Brain microvascular endothelial cell (primary cell): ENCODE data around the gene COMMD3.

ENCODE experiments used
- DNase-seq: peaks from one replicate; pipeline ENCODE4 v3.0.0-alpha.2; 2020
- H3K27ac ChIP-seq: fragments of 250-450 bp; sonication (Bioruptor Pico); 2 replicates; pipeline ENCODE4 v1.5.1; 2020; ENCODE audit warnings: mild to moderate bottlenecking, moderate library complexity
- H3K27me3 ChIP-seq: fragments of 250-450 bp; sonication (Bioruptor Pico); replicated peaks from 2 replicates; pipeline ENCODE4 v1.5.1; 2020; ENCODE audit warnings: mild to moderate bottlenecking
- H3K36me3 ChIP-seq: fragments of 250-450 bp; sonication (Bioruptor Pico); replicated peaks from 2 replicates; pipeline ENCODE4 v1.5.1; 2020; ENCODE audit warnings: mild to moderate bottlenecking
- H3K4me3 ChIP-seq: 2 replicates; pipeline ENCODE4 v1.5.1; 2011; ENCODE audit warnings: low read depth, mild to moderate bottlenecking, control low read depth, low read length, moderate library complexity
- in situ Hi-C: cut with HindIII; loops from 2 replicates; pipeline ENCODE4 v1.10.0; 2017; ENCODE audit warnings: low sequenced_read_pairs, low pct_ligation_motif_present
- TF ChIP-seq, protein P1 (sequence below): IDR thresholded peaks from 2 replicates; pipeline ENCODE4 v1.5.1; 2011; ENCODE audit warnings: low read depth, mild to moderate bottlenecking, moderate library complexity, low read length, control low read depth, inconsistent platforms; ENCODE audit errors: missing control alignments

Gene COMMD3

GRCh38 chr10:22321156-22321923 lies 5.2 kb downstream of the COMMD3 start:
- H3K4me3 ChIP-seq: peak overlapping the region; percentile 69
- H3K27ac ChIP-seq: peak overlapping the region; percentile 22
- H3K27me3 ChIP-seq: peaks cover 11% of the 10 kb centered on the region
- H3K36me3 ChIP-seq: no peaks in the 10 kb centered on the region
- DNase-seq: peak; percentile 60
- in situ Hi-C loops: no loop called here
- TF ChIP-seq, protein P1, sequence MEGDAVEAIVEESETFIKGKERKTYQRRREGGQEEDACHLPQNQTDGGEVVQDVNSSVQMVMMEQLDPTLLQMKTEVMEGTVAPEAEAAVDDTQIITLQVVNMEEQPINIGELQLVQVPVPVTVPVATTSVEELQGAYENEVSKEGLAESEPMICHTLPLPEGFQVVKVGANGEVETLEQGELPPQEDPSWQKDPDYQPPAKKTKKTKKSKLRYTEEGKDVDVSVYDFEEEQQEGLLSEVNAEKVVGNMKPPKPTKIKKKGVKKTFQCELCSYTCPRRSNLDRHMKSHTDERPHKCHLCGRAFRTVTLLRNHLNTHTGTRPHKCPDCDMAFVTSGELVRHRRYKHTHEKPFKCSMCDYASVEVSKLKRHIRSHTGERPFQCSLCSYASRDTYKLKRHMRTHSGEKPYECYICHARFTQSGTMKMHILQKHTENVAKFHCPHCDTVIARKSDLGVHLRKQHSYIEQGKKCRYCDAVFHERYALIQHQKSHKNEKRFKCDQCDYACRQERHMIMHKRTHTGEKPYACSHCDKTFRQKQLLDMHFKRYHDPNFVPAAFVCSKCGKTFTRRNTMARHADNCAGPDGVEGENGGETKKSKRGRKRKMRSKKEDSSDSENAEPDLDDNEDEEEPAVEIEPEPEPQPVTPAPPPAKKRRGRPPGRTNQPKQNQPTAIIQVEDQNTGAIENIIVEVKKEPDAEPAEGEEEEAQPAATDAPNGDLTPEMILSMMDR: no peak

GRCh38 chr10:22321924-22322640 lies 5.9 kb downstream of the COMMD3 start:
- DNase-seq: no peak
- Histone ChIP-seq H3K27ac (no peak overlapping the region), H3K36me3 (no peaks in the 10 kb centered on the region), H3K27me3 (peaks cover 11% of the 10 kb centered on the region), H3K4me3 (peak overlapping the region; percentile 60)
- TF ChIP-seq, protein P1: no peak
- in situ Hi-C loops: no loop called here

GRCh38 chr10:22322641-22323160 lies 6.5 kb downstream of the COMMD3 start:
- TF ChIP-seq, protein P1: no peak
- H3K36me3 ChIP-seq: peaks cover 2% of the 10 kb centered on the region
- H3K27ac ChIP-seq: no peak overlapping the region
- peaks cover 11% of the 10 kb centered on the region for H3K27me3 ChIP-seq
- H3K4me3 ChIP-seq: peak overlapping the region; percentile 60
- no peak for DNase-seq
- in situ Hi-C loops: no loop called here

DNA sequence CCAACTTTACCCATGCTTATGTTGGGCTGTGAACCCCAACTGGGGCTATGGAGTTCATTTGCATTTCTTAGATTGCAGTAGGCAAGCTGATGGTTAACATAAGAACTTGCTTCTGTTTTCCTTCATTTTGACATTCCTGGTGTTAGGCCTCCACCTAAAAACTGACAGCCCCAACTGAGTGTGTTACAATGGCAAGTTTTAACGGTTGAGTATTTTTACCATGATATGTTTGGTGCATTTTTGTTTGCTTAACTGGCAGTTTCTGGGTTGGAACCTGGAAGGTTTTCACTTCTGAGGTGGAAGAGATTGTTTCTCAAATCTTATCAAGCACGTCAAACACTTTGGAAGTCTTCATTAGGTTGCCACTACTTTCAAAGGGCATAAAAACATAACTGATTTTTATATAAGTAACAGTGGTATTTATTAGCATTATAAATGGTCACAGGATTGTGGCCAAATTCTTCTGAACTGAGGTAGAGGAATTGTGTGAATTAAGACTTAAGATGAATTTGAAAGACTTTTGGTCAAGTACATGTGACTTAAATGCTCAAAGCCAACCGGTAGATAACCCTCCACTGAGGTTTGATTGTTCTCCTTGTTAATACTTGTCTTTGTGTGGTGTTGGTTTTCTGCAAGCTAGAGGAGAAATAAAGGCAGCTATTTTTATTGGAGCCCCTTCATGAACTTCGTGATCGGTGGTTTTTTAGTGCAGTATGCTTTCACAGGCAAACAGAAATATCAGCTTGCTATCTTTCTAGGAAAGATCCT lies 7.5 kb downstream of the COMMD3 start:
- DNase-seq: no peak
- in situ Hi-C loops: no loop called here
- TF ChIP-seq, protein P1: no peak
- H3K36me3 ChIP-seq: peaks cover 2% of the 10 kb centered on the region
- no peak overlapping the region for H3K4me3 ChIP-seq
- H3K27ac ChIP-seq: no peak overlapping the region
- H3K27me3 ChIP-seq: peaks cover 11% of the 10 kb centered on the region

GRCh38 chr10:22324413-22324812 lies 8.2 kb downstream of the COMMD3 start:
- in situ Hi-C loops: no loop called here
- H3K27ac ChIP-seq: no peak overlapping the region

More at GRCh38 chr10:22324413-22324812, 8.2 kb downstream of the COMMD3 start:
- TF ChIP-seq, protein P1: no peak
- Histone ChIP-seq H3K4me3 (no peak overlapping the region), H3K36me3 (peaks cover 7% of the 10 kb centered on the region), H3K27me3 (peaks cover 11% of the 10 kb centered on the region)
- no peak for DNase-seq
